SK-N-SH (cell line): ENCODE measurements around the gene SCART1. TPM values are rescaled to one million over a fixed set of nuclear protein-coding genes. Genes with fewer than 3 reads are reported as not detected.

Experiments
- CTCF ChIA-PET: fragments of 300-600, 350-600 bp; formaldehyde crosslinking; extraction: SDS; loops from one replicate; lab custom pipeline; 2021; lab: Yijun Ruan, JAX
- POLR2A ChIA-PET: fragments of 350-600 bp; sonication (Branson Sonifier 250); formaldehyde crosslinking; extraction: SDS; loops from one replicate; lab custom pipeline; 2020; ENCODE audit warnings: antibody characterized with exemption, inconsistent platforms; lab: Yijun Ruan, JAX
- DNase-seq: peaks from one replicate; pipeline ENCODE4 v3.0.0; 2012
- H2AFZ ChIP-seq: fragments of 200-600 bp; sonication (generic); 2 replicates; pipeline ENCODE4 v1.8.1; 2016; ENCODE audit warnings: antibody characterized with exemption, mild to moderate bottlenecking, low read depth
- H3F3A ChIP-seq: fragments of 200-600 bp; sonication (generic); replicated peaks from 2 replicates; pipeline ENCODE3; 2016; ENCODE audit warnings: antibody characterized with exemption, mild to moderate bottlenecking; ENCODE audit not compliant: insufficient read depth
- H3K27ac ChIP-seq, 2 experiments: fragments of 200-500 bp in 1 of 2; fragments of 200-600 bp in 1 of 2; sonication (Bioruptor generic) in 1 of 2; sonication (generic), shearing (Covaris generic) in 1 of 2; 2 replicates each; pipeline versions ENCODE4 v1.5.1 to v1.6.1; 2014 to 2016; ENCODE audit warnings: low read depth in 2 of 2, inconsistent platforms in 1 of 2, low read length in 1 of 2, mild to moderate bottlenecking in 1 of 2, mixed read lengths in 1 of 2
- H3K27me3 ChIP-seq: fragments of 200-600 bp; sonication (generic), shearing (Covaris generic); 2 replicates; pipeline ENCODE4 v1.6.1; 2016; ENCODE audit warnings: mixed run types; ENCODE audit not compliant: insufficient read depth
- H3K36me3 ChIP-seq, 2 experiments: fragments of 200-500 bp in 1 of 2; fragments of 200-600 bp in 1 of 2; sonication (Bioruptor generic) in 1 of 2; sonication (generic) in 1 of 2; replicated peaks in 1 of 2; 2 replicates each; pipeline versions ENCODE3 to v1.5.1; 2014 to 2016; ENCODE audit warnings: low read length in 1 of 2, mild to moderate bottlenecking in 1 of 2; ENCODE audit not compliant: insufficient read depth in 2 of 2, control insufficient read depth in 1 of 2
- H3K4me1 ChIP-seq, 2 experiments: fragments of 200-500 bp in 1 of 2; fragments of 200-600 bp in 1 of 2; sonication (Bioruptor generic) in 1 of 2; sonication (generic), shearing (Covaris generic) in 1 of 2; 2 replicates each; pipeline versions ENCODE4 v1.5.1 to v1.6.1; 2014 to 2016; ENCODE audit warnings: low read depth in 1 of 2, low read length in 1 of 2, mixed run types in 1 of 2; ENCODE audit not compliant: insufficient read depth in 2 of 2, control insufficient read depth in 1 of 2
- H3K4me2 ChIP-seq: fragments of 200-600 bp; sonication (generic), shearing (Covaris generic); 2 replicates; pipeline ENCODE4 v1.6.1; 2017; ENCODE audit warnings: mixed run types
- H3K4me3 ChIP-seq, 2 experiments: fragments of 200-500 bp in 1 of 2; fragments of 200-600 bp in 1 of 2; sonication (Bioruptor generic) in 1 of 2; sonication (generic), shearing (Covaris generic) in 1 of 2; 2 replicates each; pipeline versions ENCODE4 v1.5.1 to v1.8.1; 2014 to 2016; ENCODE audit warnings: low read depth in 2 of 2, inconsistent platforms in 1 of 2, low read length in 1 of 2, mild to moderate bottlenecking in 1 of 2, mixed read lengths in 1 of 2, moderate library complexity in 1 of 2
- H3K79me2 ChIP-seq: fragments of 200-600 bp; sonication (generic); 2 replicates; pipeline ENCODE4 v1.8.1; 2017; ENCODE audit warnings: mild to moderate bottlenecking; ENCODE audit not compliant: insufficient read depth
- H3K9ac ChIP-seq: fragments of 200-600 bp; sonication (generic); 2 replicates; pipeline ENCODE4 v1.6.1; 2017; ENCODE audit warnings: mixed run types
- H3K9me2 ChIP-seq: fragments of 200-600 bp; sonication (generic); 2 replicates; pipeline ENCODE4 v1.6.1; 2017; ENCODE audit warnings: mixed run types
- H3K9me3 ChIP-seq: fragments of 200-600 bp; sonication (generic); 2 replicates; pipeline ENCODE4 v1.6.1; 2017; ENCODE audit warnings: mixed run types, mild to moderate bottlenecking, moderate library complexity
- H4K20me1 ChIP-seq: fragments of 200-600 bp; sonication (generic); 2 replicates; pipeline ENCODE4 v1.6.1; 2017; ENCODE audit warnings: mild to moderate bottlenecking, mixed run types; ENCODE audit not compliant: insufficient read depth
- CHD2 ChIP-seq: fragments of 150-350 bp; IDR thresholded peaks from 2 replicates; pipeline ENCODE4 v1.6.1; 2018; ENCODE audit warnings: low read length; ENCODE audit not compliant: partially characterized antibody
- PBX3 ChIP-seq: IDR thresholded peaks from 2 replicates; pipeline ENCODE4; 2012
- POLR2AphosphoS5 ChIP-seq: IDR thresholded peaks from 2 replicates; pipeline ENCODE4 v1.6.1; 2012; ENCODE audit warnings: low read depth, low read length
- WGBS: methylation state at CpG from one replicate; pipeline ENCODE4 v1.1.6; 2017; ENCODE audit warnings: low lambda C conversion rate; 5-methylcytosine and 5-hydroxymethylcytosine counted together
- polyA plus RNA-seq, 3 experiments: library from polyadenylated mRNA; depleted of rRNA; stranded (reverse); fragments of >200 nt; gene quantifications; 2 replicates each; pipeline ENCODE4 v1.2.3, GENCODE V29; 2012
- TF ChIP-seq, protein P1 (sequence below): fragments of 200-600 bp; sonication (generic); IDR thresholded peaks from 2 replicates; pipeline ENCODE4 v1.6.1; 2017; ENCODE audit warnings: antibody characterized with exemption, mild to moderate bottlenecking, moderate library complexity
- TF ChIP-seq, protein P2 (sequence below): IDR thresholded peaks from 2 replicates; pipeline ENCODE4 v1.6.1; 2012; ENCODE audit warnings: mild to moderate bottlenecking, low read depth, low read length, moderate library complexity

SCART1 gene
- polyA plus RNA-seq, 1 of the 3 experiments (the other 2 are of a cell fraction): 2.1 TPM

DNA sequence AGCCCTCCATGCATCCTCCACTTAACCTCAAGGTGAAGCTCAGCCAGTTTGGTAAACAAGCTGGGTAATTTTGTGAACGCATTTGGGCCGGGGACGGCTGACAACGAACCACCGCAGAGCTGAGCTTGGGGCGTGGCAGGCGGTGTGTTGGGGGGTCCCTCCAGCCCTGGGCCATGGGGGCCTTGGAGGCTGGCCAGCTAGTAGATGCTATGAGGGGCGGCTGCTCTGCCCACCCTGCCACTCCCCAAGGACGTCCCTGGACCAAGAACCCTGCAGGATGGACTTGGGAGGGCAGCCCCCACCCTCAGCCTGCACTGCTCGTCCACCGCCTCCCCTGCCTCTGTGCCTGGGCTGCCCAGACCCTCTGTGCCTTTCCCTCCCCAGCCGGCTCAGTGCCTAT lies 12.0 kb upstream of the SCART1 start (continued):
- TF ChIP-seq, protein P1, sequence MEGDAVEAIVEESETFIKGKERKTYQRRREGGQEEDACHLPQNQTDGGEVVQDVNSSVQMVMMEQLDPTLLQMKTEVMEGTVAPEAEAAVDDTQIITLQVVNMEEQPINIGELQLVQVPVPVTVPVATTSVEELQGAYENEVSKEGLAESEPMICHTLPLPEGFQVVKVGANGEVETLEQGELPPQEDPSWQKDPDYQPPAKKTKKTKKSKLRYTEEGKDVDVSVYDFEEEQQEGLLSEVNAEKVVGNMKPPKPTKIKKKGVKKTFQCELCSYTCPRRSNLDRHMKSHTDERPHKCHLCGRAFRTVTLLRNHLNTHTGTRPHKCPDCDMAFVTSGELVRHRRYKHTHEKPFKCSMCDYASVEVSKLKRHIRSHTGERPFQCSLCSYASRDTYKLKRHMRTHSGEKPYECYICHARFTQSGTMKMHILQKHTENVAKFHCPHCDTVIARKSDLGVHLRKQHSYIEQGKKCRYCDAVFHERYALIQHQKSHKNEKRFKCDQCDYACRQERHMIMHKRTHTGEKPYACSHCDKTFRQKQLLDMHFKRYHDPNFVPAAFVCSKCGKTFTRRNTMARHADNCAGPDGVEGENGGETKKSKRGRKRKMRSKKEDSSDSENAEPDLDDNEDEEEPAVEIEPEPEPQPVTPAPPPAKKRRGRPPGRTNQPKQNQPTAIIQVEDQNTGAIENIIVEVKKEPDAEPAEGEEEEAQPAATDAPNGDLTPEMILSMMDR: no peak
- TF ChIP-seq, protein P2, sequence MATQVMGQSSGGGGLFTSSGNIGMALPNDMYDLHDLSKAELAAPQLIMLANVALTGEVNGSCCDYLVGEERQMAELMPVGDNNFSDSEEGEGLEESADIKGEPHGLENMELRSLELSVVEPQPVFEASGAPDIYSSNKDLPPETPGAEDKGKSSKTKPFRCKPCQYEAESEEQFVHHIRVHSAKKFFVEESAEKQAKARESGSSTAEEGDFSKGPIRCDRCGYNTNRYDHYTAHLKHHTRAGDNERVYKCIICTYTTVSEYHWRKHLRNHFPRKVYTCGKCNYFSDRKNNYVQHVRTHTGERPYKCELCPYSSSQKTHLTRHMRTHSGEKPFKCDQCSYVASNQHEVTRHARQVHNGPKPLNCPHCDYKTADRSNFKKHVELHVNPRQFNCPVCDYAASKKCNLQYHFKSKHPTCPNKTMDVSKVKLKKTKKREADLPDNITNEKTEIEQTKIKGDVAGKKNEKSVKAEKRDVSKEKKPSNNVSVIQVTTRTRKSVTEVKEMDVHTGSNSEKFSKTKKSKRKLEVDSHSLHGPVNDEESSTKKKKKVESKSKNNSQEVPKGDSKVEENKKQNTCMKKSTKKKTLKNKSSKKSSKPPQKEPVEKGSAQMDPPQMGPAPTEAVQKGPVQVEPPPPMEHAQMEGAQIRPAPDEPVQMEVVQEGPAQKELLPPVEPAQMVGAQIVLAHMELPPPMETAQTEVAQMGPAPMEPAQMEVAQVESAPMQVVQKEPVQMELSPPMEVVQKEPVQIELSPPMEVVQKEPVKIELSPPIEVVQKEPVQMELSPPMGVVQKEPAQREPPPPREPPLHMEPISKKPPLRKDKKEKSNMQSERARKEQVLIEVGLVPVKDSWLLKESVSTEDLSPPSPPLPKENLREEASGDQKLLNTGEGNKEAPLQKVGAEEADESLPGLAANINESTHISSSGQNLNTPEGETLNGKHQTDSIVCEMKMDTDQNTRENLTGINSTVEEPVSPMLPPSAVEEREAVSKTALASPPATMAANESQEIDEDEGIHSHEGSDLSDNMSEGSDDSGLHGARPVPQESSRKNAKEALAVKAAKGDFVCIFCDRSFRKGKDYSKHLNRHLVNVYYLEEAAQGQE: no peak

- peak; percentile 13 for DNase-seq
- CTCF ChIA-PET: interaction anchor here (0.9 kb wide), 1 partner anchor 113 kb away, joined by 4 read pairs; no protein-coding TSS in a partner anchor
- Histone ChIP-seq H3K27ac (no peak overlapping the region), H3K79me2 (no peaks in the 10 kb centered on the region), H3K4me1 (no peaks in the 10 kb centered on the region; a peak in 1 of 4 replicates), H3K4me3 (no peak overlapping the region), H3K4me2 (no peak overlapping the region), H3K9ac (no peak overlapping the region), H2AFZ (no peak overlapping the region), H3K27me3 (no peaks in the 10 kb centered on the region), H3K9me2 (no peaks in the 10 kb centered on the region), H3K36me3 (no peaks in the 10 kb centered on the region), H3F3A (no peaks in the 10 kb centered on the region), H4K20me1 (no peaks in the 10 kb centered on the region), H3K9me3 (0 out of 2 replicates have a peak, but pooled peaks cover 2% of the 10 kb centered on the region)
- WGBS: 47% methylated on average over 14 of the region's 23 CpGs
- POLR2A ChIA-PET: no interaction called here
- TF ChIP-seq, protein P1: no peak
- peak; percentile 19; the same call in 1 of the 2 replicates for TF ChIP-seq PBX3
- TF ChIP-seq POLR2AphosphoS5: no peak
- TF ChIP-seq CHD2: no peak
Observed at GRCh38 chr10:133442191-133442966, 11.4 kb upstream of the SCART1 start.
